HUES6 (cell line): ENCODE data around the gene HNRNPA3.
"Not testable (repeated sequence)": the region's sequence is repeated elsewhere in the genome, so short reads cannot be mapped to it uniquely, and the experiment has no call there.

Source experiments
- H3K27ac ChIP-seq: 2 replicates; pipeline ENCODE4 v1.7.0; 2013; ENCODE audit warnings: low read depth, mild to moderate bottlenecking, low read length, inconsistent platforms
- H3K27me3 ChIP-seq: 2 replicates; pipeline ENCODE4 v1.6.1; 2013; ENCODE audit warnings: low read length; ENCODE audit not compliant: control insufficient read depth, insufficient read depth
- H3K36me3 ChIP-seq: 2 replicates; pipeline ENCODE4 v1.6.1; 2013; ENCODE audit warnings: low read length; ENCODE audit not compliant: control insufficient read depth, insufficient read depth
- H3K4me1 ChIP-seq: 2 replicates; pipeline ENCODE4 v1.6.1; 2013; ENCODE audit warnings: low read length; ENCODE audit not compliant: control insufficient read depth, insufficient read depth
- H3K4me3 ChIP-seq: 2 replicates; pipeline ENCODE4 v1.5.1; 2013; ENCODE audit warnings: low read depth, low read length
- H3K9ac ChIP-seq: one replicate; pipeline ENCODE4 v1.6.1; 2013; ENCODE audit warnings: mild to moderate bottlenecking, low read length
- H3K9me3 ChIP-seq: 2 replicates; pipeline ENCODE4 v1.6.1; 2013; ENCODE audit warnings: low read depth, low read length; ENCODE audit not compliant: control insufficient read depth, insufficient read depth

HNRNPA3 gene

DNA sequence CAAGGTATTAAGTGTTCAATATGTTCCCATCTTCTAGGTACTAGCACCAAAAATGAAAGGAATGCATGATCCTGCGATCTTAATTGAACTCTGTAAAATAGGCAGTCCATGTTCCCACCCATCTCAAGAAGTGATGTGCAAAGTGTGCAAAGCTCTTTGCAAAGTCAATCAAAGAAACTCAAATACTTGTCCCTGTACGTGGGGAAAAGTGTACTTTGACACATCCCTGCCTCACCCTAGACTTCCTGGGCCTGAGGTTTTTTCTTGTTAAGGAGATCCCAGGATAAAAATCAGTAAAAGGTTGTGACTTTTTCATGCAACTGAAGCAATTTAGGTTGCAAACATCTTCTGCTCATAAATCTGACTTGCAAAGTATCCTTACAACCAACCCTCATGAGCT lies 25.3 kb downstream of the HNRNPA3 start:
- Histone ChIP-seq H3K27ac (no peak overlapping the region), H3K27me3 (no peaks in the 10 kb centered on the region), H3K36me3 (peaks cover 13% of the 10 kb centered on the region), H3K4me1 (peaks cover 19% of the 10 kb centered on the region), H3K9ac (no peak overlapping the region), H3K4me3 (no peak overlapping the region), H3K9me3 (no peaks in the 10 kb centered on the region)

DNA sequence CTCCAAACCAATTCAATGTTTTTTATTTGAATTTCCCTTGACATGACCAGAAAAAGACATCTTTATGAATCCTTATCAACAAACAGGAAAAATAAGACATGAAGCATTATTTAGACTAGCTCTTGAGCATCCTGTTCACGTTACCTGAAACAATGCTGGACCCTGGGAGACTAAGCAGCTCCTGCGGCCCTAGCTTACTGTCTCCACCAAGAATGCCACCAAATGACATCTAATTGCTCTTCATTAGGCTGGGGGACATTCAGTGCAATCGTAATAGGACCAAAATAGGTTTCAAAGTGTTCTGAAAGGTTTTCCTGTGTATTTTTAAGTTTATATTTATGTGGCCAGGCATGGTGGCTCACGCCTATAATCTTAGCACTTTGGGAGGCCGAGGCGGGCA lies 26.5 kb downstream of the HNRNPA3 start:
- Histone ChIP-seq H3K4me1 (peaks cover 24% of the 10 kb centered on the region), H3K9me3 (no peaks in the 10 kb centered on the region), H3K36me3 (peaks cover 1% of the 10 kb centered on the region; the same call in 1 of the 2 replicates), H3K27me3 (no peaks in the 10 kb centered on the region), H3K9ac (no peak overlapping the region), H3K4me3 (no peak overlapping the region), H3K27ac (no peak overlapping the region)

DNA sequence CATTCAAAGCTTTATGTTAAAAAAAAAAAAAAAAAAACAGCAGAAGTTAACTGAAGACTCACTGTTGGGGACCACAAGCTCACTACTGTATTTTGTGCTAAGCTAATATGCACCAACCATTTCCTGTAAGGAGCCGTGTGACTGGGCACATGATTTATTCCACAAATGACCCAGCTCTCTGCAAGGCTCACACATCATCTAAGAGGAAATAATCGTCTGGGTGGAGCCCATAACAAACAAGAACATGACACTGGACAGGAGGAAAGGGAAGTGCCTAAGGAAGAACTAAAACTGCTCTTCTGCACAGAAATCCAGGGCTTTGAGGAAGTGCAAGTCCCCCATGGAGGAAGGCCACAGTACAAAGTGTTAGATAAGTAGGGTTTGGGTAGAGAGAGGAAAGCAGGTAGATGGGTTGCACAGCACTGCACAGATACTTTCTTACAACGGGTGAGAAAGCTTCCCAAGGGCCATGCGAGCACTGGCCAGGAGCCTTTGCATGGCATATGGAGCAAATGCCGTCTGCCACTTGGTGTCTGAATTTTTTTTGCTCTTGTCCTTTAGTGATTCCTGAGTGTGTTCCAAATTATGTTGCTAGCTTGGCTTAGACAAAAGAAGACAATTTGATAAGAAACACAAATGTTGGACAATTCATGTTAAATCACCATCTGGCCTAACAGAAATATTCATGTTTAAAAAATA lies 27.5 kb downstream of the HNRNPA3 start:
- H3K4me1 ChIP-seq, result peaks cover 31% of the 10 kb centered on the region
- H3K9me3 ChIP-seq, result no peaks in the 10 kb centered on the region
- H3K4me3 ChIP-seq, result no peak overlapping the region
- H3K27me3 ChIP-seq, result no peaks in the 10 kb centered on the region
- no peaks in the 10 kb centered on the region for H3K36me3 ChIP-seq
- no peak overlapping the region for H3K27ac ChIP-seq
- H3K9ac ChIP-seq, result peak overlapping the region; percentile 38

DNA sequence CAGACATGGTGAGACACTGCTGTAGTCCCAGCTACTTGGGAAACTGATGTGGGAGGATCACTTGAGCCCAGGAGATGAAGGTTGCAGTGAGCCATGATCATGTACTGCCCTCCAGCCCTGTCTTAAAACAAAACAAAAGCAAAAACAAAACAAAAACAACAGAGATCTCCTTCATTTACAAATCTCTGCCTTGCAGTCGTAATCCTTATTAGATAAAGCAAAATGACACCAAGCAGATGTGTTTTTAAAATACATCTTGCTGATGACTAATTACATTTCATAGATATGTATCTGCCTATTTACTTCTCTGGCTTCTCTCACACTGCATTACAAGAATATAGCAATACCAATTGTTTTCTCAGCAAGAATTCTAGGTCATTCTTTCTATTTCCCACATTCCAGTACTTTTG lies 29.1 kb downstream of the HNRNPA3 start:
- Histone ChIP-seq H3K36me3 (no peaks in the 10 kb centered on the region), H3K9me3 (no peaks in the 10 kb centered on the region), H3K27me3 (no peaks in the 10 kb centered on the region), H3K4me3 (no peak overlapping the region), H3K27ac (0 out of 2 replicates have a peak overlapping the region, but pooled peaks have one; percentile 7), H3K4me1 (peaks cover 41% of the 10 kb centered on the region), H3K9ac (no peak overlapping the region)

DNA sequence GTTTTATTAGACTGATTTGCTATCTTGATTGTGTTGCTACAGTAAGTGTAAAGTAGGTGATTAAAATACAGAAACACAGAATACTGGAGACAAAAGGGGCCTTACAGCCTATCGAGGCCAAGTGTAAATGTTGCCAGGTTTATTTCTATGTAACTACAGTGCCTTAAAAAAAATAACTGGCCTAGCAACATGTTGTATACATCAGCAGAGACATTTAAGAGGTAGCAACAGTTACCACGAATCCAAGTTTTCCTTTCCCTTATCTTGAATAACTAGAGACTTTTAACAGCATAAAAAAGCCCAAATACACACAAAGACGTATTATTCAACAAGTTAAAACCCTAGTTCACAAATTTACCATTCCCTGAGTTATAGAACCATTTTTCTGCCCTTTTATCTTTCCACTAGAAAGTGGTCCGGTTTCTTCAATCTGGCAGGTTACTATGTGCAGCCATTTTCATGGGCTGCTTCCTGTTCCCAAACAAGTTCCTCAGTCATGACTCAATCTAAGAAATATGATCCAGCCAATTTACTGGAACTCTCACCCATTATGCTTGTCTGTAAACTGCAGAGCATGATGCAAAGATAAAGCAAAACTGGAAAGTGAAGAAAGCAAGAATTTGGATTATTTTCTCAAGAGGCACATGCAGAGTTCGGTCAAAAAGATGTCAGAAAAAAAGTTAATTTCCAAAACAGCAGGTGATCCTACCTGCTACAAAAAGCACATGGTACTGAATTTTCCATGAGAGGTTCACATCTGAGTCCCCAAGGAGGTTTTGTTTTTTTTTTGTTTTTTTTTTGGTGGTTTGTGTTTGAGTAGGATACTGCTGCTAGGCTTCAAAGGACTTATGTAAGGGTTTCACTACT lies 29.8 kb downstream of the HNRNPA3 start:
- Histone ChIP-seq H3K27ac (0 out of 2 replicates have a peak overlapping the region, but pooled peaks have one; percentile 9), H3K4me3 (no peak overlapping the region), H3K27me3 (no peaks in the 10 kb centered on the region), H3K9me3 (no peaks in the 10 kb centered on the region), H3K9ac (no peak overlapping the region), H3K36me3 (no peaks in the 10 kb centered on the region), H3K4me1 (peaks cover 41% of the 10 kb centered on the region)

DNA sequence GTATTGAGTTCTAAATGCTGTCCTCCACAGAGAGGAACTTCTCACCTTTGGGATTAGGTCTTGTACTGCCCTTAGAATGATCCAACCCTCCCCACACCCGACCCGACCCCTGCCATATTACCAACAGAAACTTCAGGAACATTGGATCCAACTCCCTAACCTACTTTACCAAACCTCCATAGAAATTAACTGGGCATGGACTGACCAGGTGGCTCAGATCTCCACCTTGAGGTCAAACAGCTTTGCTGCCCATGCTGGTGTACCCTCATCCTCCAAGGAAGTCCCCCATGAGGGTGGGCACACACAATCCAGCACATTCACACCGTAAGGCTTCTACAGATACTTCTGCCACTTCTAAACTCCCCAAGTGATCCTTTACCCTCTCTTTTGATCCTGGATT lies 30.5 kb downstream of the HNRNPA3 start:
- Histone ChIP-seq H3K9ac (no peak overlapping the region), H3K4me3 (no peak overlapping the region), H3K4me1 (peaks cover 41% of the 10 kb centered on the region), H3K27me3 (no peaks in the 10 kb centered on the region), H3K27ac (no peak overlapping the region), H3K36me3 (no peaks in the 10 kb centered on the region), H3K9me3 (no peaks in the 10 kb centered on the region)

DNA sequence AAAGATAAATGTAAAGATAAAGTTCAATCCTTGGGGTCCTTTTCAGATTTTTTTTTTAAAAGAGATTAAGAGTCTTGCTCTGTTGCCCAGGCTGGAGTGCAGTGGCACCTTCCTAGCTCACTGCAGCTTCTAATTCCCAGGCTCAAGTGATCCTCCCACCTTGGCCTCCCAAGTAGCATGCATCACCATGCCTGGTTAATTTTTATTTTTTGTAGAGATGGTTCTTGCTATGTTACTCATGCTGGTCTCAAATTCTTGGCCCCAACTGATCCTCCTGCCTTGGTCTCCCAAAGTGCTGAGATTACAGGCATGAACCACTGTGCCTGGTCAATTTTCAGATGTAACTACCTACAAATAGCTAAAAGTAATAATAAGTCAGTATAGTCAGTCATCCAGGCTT lies 30.9 kb downstream of the HNRNPA3 start:
- Histone ChIP-seq H3K36me3 (no peaks in the 10 kb centered on the region), H3K27ac (no peak overlapping the region), H3K9ac (no peak overlapping the region), H3K4me1 (peaks cover 41% of the 10 kb centered on the region), H3K27me3 (no peaks in the 10 kb centered on the region), H3K4me3 (no peak overlapping the region), H3K9me3 (no peaks in the 10 kb centered on the region)

DNA sequence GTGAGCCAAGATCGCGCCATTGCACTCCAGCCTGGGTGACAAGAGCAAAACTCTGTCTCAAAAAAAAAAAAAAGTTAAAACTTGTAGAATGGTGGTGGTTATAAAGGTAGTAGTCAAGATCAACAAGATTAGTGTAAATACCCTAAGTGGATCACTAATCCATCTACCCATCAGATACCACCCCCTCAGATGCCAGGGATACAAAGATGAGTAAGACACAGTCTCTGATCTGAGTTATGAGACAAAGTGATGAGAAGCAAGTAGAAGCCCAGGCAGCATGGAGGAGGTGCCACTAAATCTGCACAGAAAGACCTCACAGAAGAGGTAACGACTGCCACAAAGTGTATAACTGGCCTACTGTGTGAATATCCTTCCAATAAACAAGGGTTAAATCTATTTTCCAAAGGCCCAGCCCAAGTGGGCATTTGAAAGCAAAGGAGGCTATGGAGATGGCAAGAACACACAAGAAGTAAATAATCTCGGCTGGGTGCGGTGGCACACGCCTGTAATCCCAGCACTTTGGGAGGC lies 31.7 kb downstream of the HNRNPA3 start:
- Histone ChIP-seq H3K9ac (no peak overlapping the region), H3K4me1 (peaks cover 41% of the 10 kb centered on the region), H3K36me3 (no peaks in the 10 kb centered on the region), H3K27ac (peak overlapping the region; percentile 66; the same call in 1 of the 2 replicates), H3K4me3 (no peak overlapping the region), H3K9me3 (no peaks in the 10 kb centered on the region), H3K27me3 (no peaks in the 10 kb centered on the region)

DNA sequence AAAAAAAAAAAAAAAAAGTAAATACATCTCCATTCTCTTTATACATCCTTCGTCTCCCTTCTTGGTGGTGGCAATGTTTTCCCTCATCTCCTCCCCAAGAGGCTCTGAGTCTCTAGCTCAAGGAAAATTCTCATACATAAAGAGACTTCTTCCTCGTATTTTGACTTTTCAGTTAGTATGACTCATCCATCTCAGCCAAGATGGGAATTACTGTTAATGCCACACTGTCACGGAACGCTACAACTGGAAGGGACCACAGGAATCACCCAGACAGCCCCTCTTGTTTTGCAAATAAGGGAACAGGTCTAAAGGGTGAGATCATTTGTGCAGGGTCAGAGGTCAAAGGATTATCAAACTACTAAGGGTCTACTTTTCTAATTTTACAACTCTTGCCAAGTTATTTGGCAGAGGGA lies 32.4 kb downstream of the HNRNPA3 start:
- H3K4me3 ChIP-seq, result no peak overlapping the region
- peaks cover 39% of the 10 kb centered on the region for H3K4me1 ChIP-seq
- no peak overlapping the region for H3K9ac ChIP-seq
- H3K27me3 ChIP-seq, result no peaks in the 10 kb centered on the region
- H3K27ac ChIP-seq, result peak overlapping the region; percentile 72; the same call in 1 of the 2 replicates
- H3K36me3 ChIP-seq, result no peaks in the 10 kb centered on the region
- no peaks in the 10 kb centered on the region for H3K9me3 ChIP-seq

DNA sequence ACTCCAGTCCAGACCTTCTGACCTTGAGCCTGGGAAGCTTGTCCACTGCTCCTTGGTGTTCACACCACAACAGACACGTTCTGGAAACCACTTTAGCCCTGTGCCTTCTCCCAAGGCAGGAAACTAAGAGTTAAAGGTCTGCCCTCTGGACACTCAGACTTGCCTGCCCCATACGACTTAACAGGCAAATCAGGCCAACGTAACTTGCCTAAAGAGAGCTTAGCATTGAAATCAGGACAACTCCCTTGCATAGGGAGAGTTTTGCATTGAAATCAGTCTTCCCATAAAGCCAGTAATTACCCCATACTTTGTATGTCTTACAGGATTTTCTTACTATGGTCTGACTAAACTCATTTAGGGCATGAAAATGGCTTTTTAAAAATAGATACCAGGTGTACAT lies 33.4 kb downstream of the HNRNPA3 start:
- no peaks in the 10 kb centered on the region for H3K36me3 ChIP-seq
- no peak overlapping the region for H3K4me3 ChIP-seq
- no peaks in the 10 kb centered on the region for H3K9me3 ChIP-seq
- H3K9ac ChIP-seq, result peak overlapping the region; percentile 18
- H3K27ac ChIP-seq, result peak overlapping the region; percentile 72
- H3K4me1 ChIP-seq, result peaks cover 36% of the 10 kb centered on the region
- H3K27me3 ChIP-seq, result no peaks in the 10 kb centered on the region

DNA sequence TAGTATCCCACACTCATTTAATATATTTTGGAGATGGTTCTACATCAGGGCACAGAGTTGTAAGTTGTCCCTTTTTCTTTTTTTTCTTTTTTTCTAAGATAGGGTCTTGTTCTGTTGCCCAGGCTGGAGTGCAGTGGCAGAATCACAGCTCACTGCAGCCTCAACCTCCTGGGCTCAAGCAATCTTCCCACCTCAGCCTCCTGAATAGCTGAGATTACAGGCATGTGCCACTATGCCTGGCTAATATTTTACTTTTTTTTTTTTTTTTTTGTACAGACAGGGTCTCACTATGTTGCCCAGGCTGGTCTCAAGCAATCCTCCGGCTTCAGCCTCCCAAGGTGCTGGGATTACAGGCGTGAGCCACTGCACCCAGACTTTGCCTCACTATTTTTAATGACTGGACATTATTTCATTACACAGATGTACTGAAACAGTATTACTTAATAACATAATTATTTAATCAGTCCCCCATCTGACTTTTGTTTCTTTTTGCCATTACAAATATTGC lies 34.0 kb downstream of the HNRNPA3 start:
- peaks cover 40% of the 10 kb centered on the region for H3K4me1 ChIP-seq
- H3K9me3 ChIP-seq, H3K9ac ChIP-seq, H3K27me3 ChIP-seq, H3K36me3 ChIP-seq, H3K4me3 ChIP-seq: not testable (repeated sequence)
- H3K27ac ChIP-seq, result peak overlapping the region; percentile 72; the same call in 1 of the 2 replicates
